DMS53 treated with DMSO at 0.1 percent for 48 hours (cell line): ENCODE results near the gene CYP3A5.

Source experiments
- DNase-seq: peaks from one replicate; lab custom pipeline; 2025; ENCODE audit not compliant: unreplicated experiment; lab: John Stamatoyannopoulos, UW

Gene CYP3A5

GRCh38 chr7:99616359-99617191 is 63.2 kb downstream of the CYP3A5 start, which contains the start of gene ZSCAN25:
Gene ZSCAN25 (plus strand): TSS chr7:99616946. CDS start chr7:99619607, 2,661 bp downstream.
- DNase-seq: peak; percentile 93

- no peak for DNase-seq
Observed at GRCh38 chr7:99615989-99616358, 63.8 kb downstream of the CYP3A5 start.

- DNase-seq: no peak
Observed at GRCh38 chr7:99614495-99614894, 65.3 kb downstream of the CYP3A5 start.

DNA sequence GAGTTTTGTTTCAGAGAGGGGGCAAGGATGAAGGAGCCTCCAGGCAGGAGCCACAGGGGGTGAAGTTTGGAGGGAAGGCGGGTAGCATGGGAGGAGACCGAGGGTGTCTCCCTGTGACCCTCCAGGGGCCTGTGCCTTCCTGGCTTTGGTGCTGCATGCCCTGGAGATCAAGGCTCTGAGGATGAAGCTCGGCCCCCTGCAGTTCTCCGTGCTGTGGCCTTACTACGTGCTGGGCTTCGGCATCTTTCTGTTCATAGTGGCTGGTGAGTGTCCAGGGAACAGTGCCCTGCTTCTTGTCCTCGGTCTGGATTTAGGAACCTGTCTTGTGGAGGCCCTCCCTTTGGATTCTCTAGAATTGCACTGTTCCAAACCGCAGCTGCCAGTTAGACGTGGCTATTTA is 72.2 kb downstream of the CYP3A5 start:
- no peak for DNase-seq

DNA sequence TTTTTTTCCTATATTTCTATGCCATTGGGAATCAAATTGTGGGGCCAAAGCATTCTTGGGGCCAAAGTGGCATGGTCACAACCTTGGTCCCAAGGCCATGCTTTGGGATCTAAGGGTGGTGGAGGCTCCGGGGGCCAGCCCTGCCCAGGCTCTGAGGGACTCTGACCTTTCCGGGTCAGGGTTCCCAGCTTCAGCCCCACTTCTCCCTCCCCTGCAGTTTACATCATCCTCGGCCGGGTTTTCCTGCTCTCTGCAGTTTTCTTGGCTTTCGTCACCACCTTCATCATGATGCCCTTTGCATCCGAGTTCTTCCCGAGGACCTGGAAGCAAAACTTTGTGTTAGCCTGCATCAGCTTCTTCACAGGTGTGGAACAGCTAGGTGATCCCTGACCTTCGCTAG is 73.3 kb downstream of the CYP3A5 start:
- no peak for DNase-seq

- DNase-seq: no peak
Observed at GRCh38 chr7:99605527-99605926, 74.3 kb downstream of the CYP3A5 start.

- no peak for DNase-seq
Observed at GRCh38 chr7:99601656-99602310, 78.0 kb downstream of the CYP3A5 start.

DNA sequence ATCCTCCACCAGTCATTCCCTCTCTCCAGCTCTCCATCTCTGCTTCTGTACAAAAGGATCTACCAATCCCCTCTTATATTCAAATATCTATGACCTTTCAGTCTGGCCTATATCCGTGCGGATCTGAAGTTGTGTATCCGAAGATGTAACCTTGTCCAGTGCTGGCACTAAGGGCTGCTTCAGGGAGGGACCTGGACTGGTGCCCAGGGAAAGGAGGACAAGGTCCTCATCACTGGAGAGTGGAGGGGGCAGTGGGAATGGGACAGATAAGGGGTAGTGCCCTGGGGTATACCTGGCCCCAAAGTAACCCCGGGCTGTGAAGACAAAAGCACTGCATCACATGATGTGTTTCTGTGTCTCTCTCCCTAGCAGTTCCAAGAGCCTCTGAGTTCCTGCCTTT is 80.0 kb downstream of the CYP3A5 start:
- no peak for DNase-seq
